ENCODE results near the gene MLLT10.

The MLLT10 gene

GRCh38 chr10:21769041-21769440 lies 235.0 kb downstream of the MLLT10 start:
- TF ChIP-seq CTCF (IDR thresholded peaks at IDR 0.05; ENCODE audit: low read depth, low read length, missing control alignments): no peak
- DNase-seq (ENCODE audit: low read depth): no peak
- H3K4me3 ChIP-seq (ENCODE audit: low read depth, low read length): no peak overlapping the region

- H3K4me3 ChIP-seq (ENCODE audit: low read depth, low read length): no peak overlapping the region
- no peak for TF ChIP-seq CTCF (IDR thresholded peaks at IDR 0.05; ENCODE audit: low read depth, low read length, missing control alignments)
- DNase-seq (ENCODE audit: low read depth): no peak
Observed at GRCh38 chr10:21771219-21771618, 237.2 kb downstream of the MLLT10 start.

- TF ChIP-seq CTCF (IDR thresholded peaks at IDR 0.05; ENCODE audit: low read depth, low read length, missing control alignments): no peak
- no peak for DNase-seq (ENCODE audit: low read depth)
- no peak overlapping the region for H3K4me3 ChIP-seq (ENCODE audit: low read depth, low read length)
Observed at GRCh38 chr10:21776883-21777282, 242.9 kb downstream of the MLLT10 start.

GRCh38 chr10:21791276-21791675 lies 257.2 kb downstream of the MLLT10 start:
- DNase-seq (ENCODE audit: low read depth): no peak
- H3K4me3 ChIP-seq (ENCODE audit: low read depth, low read length): no peak overlapping the region

More at GRCh38 chr10:21791276-21791675, 257.2 kb downstream of the MLLT10 start:
- TF ChIP-seq CTCF (IDR thresholded peaks at IDR 0.05; ENCODE audit: low read depth, low read length, missing control alignments): no peak
